Measurements from ENCODE around the gene COX7A1. TPM values are rescaled to one million over a fixed set of nuclear protein-coding genes. Genes with fewer than 3 reads are reported as not detected.

Gene COX7A1
- total and polyA plus RNA-seq, 2 experiments from 2014 or later = 8.4 to 93.2 TPM

DNA sequence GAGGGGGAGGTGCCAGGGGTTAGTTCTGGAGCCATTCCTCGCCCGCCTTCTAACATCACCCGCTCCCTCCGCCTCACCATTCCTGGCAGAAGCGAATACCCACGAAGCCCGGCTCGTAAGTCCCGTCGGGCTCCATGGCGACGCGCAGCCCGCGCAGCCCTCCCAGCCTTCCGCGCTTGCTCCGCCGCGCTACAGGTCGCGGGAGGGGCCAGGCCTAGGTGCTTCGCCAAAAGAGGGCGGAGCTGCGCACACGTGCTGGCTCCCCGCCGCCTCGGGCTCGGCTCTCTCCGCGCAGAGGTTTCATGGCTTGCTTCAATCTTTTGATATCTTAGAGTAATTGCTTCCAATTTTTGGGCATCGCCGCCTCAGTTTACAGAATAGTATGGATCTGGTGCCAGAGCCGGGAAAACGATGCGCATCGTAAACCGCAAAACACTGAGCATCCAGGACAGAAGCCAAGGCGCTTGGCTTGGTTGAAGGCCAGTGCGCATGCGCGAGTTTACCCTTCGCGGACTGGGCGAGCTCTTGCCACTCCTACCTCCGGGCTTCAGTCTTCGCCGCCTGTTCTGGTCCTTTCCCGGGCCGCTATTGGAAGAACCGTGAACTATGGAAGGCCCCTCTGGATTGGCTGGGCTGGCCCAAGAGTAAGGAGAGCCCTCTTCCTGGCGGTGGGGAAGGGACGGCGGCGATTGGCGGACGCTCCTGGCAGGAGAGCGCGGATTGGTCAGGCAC is 37.4 kb downstream of the COX7A1 start, which contains the start of gene POLR2I:
Gene POLR2I, minus strand, starts transcription at position 155 of the 732 bp plus-strand sequence. Its CDS starts 19 bp downstream, at position 136.
- Histone ChIP-seq H2AFZ (peak within 1 kb of the TSS; percentile 90), H3K27me3 (replicated peaks; ENCODE audit: insufficient read depth) (no peaks in the 10 kb centered on the region), H3K36me3 (ENCODE audit: low read depth) (peaks cover 8% of the 10 kb centered on the region; the same call in 1 of the 2 replicates), H3K9me3 (ENCODE audit: low read depth) (no peaks in the 10 kb centered on the region), H3K4me2 (ENCODE audit: unreplicated experiment) (peak within 1 kb of the TSS; percentile 95), H3K27ac (peak within 1 kb of the TSS; percentile 66), H3K9ac (peak within 1 kb of the TSS; percentile 85), H3K4me1 (ENCODE audit: insufficient read depth) (peaks cover 7% of the 10 kb centered on the region; the same call in 1 of the 2 replicates), H3K79me2 (ENCODE audit: insufficient read depth) (peaks cover 51% of the 10 kb centered on the region), H4K20me1 (ENCODE audit: insufficient read depth) (no peaks in the 10 kb centered on the region), H3K9me2 (ENCODE audit: insufficient read depth) (no peaks in the 10 kb centered on the region), H3F3A (ENCODE audit: insufficient read depth) (no peaks in the 10 kb centered on the region), H3K4me3 (peak within 1 kb of the TSS; percentile 84)
- 1 to 2% methylated on average over 56 of the region's 60 CpGs for whole genome bisulfite sequencing, 2 experiments (ENCODE audit: low coverage in 1 of 2, low lambda C conversion rate in 2 of 2, missing lambda C conversion rate in 2 of 2)
- TF ChIP-seq EZH2 (IDR thresholded peaks at IDR 0.05; ENCODE audit: insufficient read depth, poor library complexity, severe bottlenecking) (no peak), EZH2phosphoT487 (IDR thresholded peaks at IDR 0.05; ENCODE audit: insufficient read depth, low read depth) (no peak)
- DNase-seq = peak; percentile 100
- in situ Hi-C loops (cut with MboI) = no loop called here

DNA sequence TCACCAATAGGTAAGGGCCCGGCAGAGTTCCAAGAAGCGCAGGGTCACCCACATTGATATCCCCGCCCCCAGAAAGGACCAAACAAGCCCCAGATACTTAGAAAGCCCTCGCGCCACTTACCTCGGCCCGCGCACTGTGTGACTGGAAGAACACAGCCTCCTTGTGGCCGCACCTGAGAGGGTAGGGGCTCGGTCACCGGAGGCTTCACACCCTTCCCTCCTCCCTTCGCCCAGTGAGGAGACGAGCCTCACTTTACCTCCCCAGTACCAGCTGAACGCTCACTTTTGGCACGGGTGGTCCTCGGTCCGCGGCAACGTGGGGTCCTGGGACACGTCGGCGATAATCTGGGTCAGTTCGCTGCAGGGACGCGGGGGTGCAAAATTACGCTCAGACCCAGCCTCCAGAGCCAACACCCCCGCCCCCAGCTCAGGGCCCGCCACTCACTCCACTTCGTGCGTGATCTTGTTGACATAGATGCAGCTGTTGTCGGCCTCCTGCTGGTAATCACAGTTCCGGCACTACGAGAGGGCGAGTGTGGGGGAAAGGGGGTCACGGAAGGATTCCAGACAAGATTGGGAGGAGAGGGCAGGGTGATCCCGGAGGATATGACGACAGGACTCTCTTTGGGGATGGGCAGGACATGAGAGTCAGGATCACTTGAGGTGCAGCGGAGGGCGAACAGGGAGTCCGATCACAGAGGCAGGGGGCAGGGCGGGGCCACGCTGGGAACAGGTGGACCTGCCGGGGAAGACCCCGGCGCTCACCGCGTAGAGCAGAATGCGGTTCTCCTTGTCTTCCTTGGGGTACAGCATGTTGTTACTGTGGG is 38.1 kb downstream of the COX7A1 start:
- Histone ChIP-seq H4K20me1 (ENCODE audit: insufficient read depth) (no peaks in the 10 kb centered on the region), H3K36me3 (ENCODE audit: low read depth) (peaks cover 5% of the 10 kb centered on the region; the same call in 1 of the 2 replicates), H3K9me2 (ENCODE audit: insufficient read depth) (no peaks in the 10 kb centered on the region), H3K9ac (peak overlapping the region; percentile 85), H3K4me1 (ENCODE audit: insufficient read depth) (peaks cover 7% of the 10 kb centered on the region; the same call in 1 of the 2 replicates), H3K4me2 (ENCODE audit: unreplicated experiment) (peak overlapping the region; percentile 91), H2AFZ (peak overlapping the region; percentile 90), H3K4me3 (peak overlapping the region; percentile 84), H3F3A (ENCODE audit: insufficient read depth) (no peaks in the 10 kb centered on the region), H3K27ac (peak overlapping the region; percentile 66), H3K27me3 (replicated peaks; ENCODE audit: insufficient read depth) (no peaks in the 10 kb centered on the region), H3K9me3 (ENCODE audit: low read depth) (no peaks in the 10 kb centered on the region), H3K79me2 (ENCODE audit: insufficient read depth) (peaks cover 46% of the 10 kb centered on the region)
- in situ Hi-C loops (cut with MboI) = no loop called here
- WGBS, 2 experiments (ENCODE audit: low coverage in 1 of 2, low lambda C conversion rate in 2 of 2, missing lambda C conversion rate in 2 of 2) = 13% methylated on average over 47 to 48 of the region's 48 CpGs
- DNase-seq = peak; percentile 60
- no peak for TF ChIP-seq EZH2 (IDR thresholded peaks at IDR 0.05; ENCODE audit: insufficient read depth, poor library complexity, severe bottlenecking)
- no peak for TF ChIP-seq EZH2phosphoT487 (IDR thresholded peaks at IDR 0.05; ENCODE audit: insufficient read depth, low read depth)

DNA sequence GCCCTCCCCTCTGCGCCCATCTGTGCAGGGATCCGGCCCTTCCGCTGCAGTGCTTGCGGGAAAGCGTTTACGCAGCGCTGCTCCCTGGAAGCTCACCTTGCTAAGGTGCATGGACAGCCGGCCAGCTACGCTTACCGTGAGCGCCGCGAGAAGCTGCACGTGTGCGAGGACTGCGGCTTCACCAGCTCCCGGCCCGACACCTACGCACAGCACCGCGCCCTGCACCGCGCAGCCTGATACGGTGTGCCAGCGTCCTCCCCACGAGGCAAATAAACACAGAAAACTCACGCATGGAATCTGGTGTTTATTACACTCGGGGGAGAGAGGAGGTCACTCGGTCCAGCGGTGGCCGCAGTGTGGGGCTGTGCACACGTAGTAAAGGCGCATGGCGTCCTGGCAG is 38.8 kb downstream of the COX7A1 start:
- Histone ChIP-seq H2AFZ (no peak overlapping the region), H3K4me3 (peak overlapping the region; percentile 84; the same call in 1 of the 2 replicates), H3K27me3 (replicated peaks; ENCODE audit: insufficient read depth) (no peaks in the 10 kb centered on the region), H3K27ac (no peak overlapping the region), H4K20me1 (ENCODE audit: insufficient read depth) (no peaks in the 10 kb centered on the region), H3K9ac (peak overlapping the region; percentile 85; the same call in 1 of the 2 replicates), H3K79me2 (ENCODE audit: insufficient read depth) (peaks cover 39% of the 10 kb centered on the region), H3K4me2 (ENCODE audit: unreplicated experiment) (peak overlapping the region; percentile 91), H3K9me3 (ENCODE audit: low read depth) (no peaks in the 10 kb centered on the region), H3K4me1 (ENCODE audit: insufficient read depth) (peaks cover 7% of the 10 kb centered on the region; the same call in 1 of the 2 replicates), H3K36me3 (ENCODE audit: low read depth) (0 out of 2 replicates have a peak, but pooled peaks cover 3% of the 10 kb centered on the region), H3F3A (ENCODE audit: insufficient read depth) (no peaks in the 10 kb centered on the region), H3K9me2 (ENCODE audit: insufficient read depth) (no peaks in the 10 kb centered on the region)
- 91 to 95% methylated on average over 34 of the region's 34 CpGs for WGBS, 2 experiments (ENCODE audit: low coverage in 1 of 2, low lambda C conversion rate in 2 of 2, missing lambda C conversion rate in 2 of 2)
- in situ Hi-C loops (cut with MboI) = no loop called here
- TF ChIP-seq EZH2phosphoT487 (IDR thresholded peaks at IDR 0.05; ENCODE audit: insufficient read depth, low read depth) (no peak), EZH2 (IDR thresholded peaks at IDR 0.05; ENCODE audit: insufficient read depth, poor library complexity, severe bottlenecking) (no peak)
- DNase-seq = no peak

- DNase-seq = no peak
- Histone ChIP-seq H3K4me3 (no peak overlapping the region), H3K36me3 (ENCODE audit: low read depth) (0 out of 2 replicates have a peak, but pooled peaks cover 3% of the 10 kb centered on the region), H3K9ac (no peak overlapping the region), H2AFZ (no peak overlapping the region), H3K9me2 (ENCODE audit: insufficient read depth) (no peaks in the 10 kb centered on the region), H4K20me1 (ENCODE audit: insufficient read depth) (no peaks in the 10 kb centered on the region), H3K27ac (no peak overlapping the region), H3K4me1 (ENCODE audit: insufficient read depth) (peaks cover 7% of the 10 kb centered on the region; the same call in 1 of the 2 replicates), H3K9me3 (ENCODE audit: low read depth) (no peaks in the 10 kb centered on the region), H3K27me3 (replicated peaks; ENCODE audit: insufficient read depth) (no peaks in the 10 kb centered on the region), H3K4me2 (ENCODE audit: unreplicated experiment) (no peak overlapping the region), H3F3A (ENCODE audit: insufficient read depth) (no peaks in the 10 kb centered on the region), H3K79me2 (ENCODE audit: insufficient read depth) (peaks cover 32% of the 10 kb centered on the region)
- TF ChIP-seq EZH2 (IDR thresholded peaks at IDR 0.05; ENCODE audit: insufficient read depth, poor library complexity, severe bottlenecking) = no peak
- no peak for TF ChIP-seq EZH2phosphoT487 (IDR thresholded peaks at IDR 0.05; ENCODE audit: insufficient read depth, low read depth)
- in situ Hi-C loops (cut with MboI) = no loop called here
- 98 to 100% methylated on average over 10 of the region's 10 CpGs for WGBS, 2 experiments (ENCODE audit: low coverage in 1 of 2, low lambda C conversion rate in 2 of 2, missing lambda C conversion rate in 2 of 2)
Measured at GRCh38 chr19:36112678-36113077, 39.6 kb downstream of the COX7A1 start.
